RCC 7860 (cell line): ENCODE data around the gene PLXNB2.
A peak's percentile ranks its signal among the peaks of the same experiment; 100 is the strongest.

ENCODE experiments used
- DNase-seq: peaks from one replicate; pipeline ENCODE4 v3.0.0-alpha.2; 2015; ENCODE audit warnings: low spot score
- FAIRE-seq: peaks from 2 replicates; lab custom pipeline; 2012; peaks lifted over from hg19 to GRCh38; lab: Jason Lieb, UNC

The PLXNB2 gene

DNA sequence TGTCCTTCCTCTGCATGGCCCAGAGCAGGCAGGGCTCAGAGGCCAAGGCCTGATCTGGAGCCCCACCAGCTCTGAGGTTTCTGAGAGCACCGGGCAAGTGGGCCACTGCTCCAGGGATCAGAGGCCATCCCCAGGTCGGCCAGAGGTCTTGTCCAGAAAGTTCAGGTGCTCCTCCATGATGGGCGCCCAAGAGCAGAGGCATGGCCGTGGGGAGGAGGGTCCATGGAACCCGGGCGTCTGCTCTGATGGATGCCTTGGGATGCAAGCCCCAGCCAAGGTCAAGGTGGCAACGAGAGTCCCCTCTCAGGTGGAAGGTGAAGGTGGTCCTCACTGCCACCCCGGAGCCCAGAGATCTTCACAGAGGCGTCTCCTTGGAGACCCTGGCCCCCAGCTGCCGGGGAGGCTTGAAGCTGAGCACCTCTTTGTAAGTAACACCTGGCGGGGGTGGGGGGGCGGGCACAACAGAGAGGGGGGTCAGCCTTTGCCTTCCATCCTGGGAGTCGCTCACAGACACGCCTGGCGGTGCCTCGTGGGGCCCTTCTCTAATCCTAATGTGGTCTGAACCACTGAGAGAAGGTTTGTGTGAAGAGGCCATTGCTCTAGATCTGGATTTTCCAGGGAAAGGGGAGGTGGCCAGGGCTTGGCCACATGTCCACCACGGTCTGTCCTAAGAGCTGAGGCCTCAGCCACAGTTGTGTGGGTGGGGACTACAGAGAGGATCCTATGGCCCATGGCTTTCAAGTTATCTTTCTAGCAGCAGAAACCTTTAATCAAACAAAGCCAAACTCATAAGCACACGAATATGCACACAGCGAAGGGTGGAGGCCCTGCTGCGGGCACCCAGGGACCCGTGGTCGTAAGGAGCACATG is 54.2 kb downstream of the PLXNB2 start:
- DNase-seq (no peak), FAIRE-seq (no peak)

DNA sequence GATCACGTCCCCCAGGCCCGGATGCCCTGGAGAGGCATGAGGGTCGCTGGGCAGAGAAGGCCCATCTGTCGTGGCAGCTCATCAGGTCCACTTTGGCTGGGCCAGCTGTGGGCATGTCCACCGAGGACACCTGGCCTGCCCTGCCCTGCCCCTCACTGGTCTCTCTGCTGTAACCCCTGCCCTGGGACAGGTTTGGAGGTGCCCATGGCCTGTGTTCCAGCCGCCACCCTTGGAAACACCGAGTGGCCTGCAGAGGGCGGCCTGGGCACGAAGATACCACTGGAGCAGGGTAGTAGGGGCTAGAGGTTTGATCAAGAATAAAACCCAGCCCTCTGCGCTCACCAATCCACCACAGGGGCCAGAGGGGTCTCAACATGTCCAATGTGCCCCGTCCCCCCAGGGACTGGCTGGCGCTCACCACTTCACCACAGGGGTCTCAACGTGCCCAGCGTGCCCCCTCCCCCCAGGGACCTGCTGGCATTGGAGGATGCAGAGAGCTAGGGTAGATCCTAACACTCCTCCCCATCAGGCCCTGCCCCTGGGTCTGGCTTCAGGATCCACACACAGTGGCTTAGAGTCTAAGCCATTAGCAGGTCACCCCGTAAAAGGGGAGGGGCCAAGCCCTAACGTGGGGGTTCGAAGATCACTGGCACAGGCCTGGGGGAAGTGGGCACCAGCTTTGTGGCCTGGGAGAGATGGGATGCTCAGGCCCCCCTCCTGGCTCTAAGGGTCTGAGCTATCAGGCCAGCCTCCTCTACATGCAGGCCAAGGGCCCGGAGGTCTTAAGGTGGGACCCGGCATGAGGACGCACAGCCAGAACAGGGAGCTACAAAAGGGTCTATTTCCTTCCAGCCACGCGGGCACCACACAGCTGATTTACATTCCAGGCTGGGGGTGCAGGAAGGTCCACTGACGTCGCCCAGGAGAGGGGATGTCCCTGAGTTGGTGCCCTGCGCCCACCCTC is 55.1 kb downstream of the PLXNB2 start:
- DNase-seq: peak; percentile 37
- FAIRE-seq: no peak

DNA sequence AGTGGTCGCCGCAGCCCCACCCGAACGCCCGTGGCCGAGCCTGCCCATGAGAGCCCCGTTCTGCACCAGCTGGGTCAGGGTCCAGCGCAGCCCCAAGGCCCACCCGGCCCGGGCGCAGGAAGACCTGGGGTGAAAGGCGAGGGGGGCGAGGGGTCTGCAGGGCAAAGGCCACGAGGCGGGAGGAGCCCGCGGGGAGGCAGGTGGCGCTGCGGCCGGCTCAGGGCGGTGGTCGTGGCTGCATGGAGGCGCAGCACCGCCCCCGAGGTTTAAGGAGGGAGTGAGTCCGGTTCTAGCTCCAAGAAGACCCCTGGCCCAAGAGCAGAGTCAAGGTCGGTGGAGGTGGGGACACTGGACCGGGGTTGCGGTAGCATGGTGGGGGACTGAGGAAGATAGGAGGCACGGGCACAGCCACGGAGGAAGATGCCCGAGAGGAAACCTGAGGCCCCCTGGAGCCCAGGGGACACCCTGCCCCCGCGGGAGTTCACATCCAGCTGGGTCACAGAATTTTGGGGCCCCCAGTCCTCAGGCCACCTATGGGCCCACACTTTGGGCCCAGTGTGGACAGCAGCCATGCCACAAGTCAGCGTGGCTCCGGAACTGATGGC is 55.9 kb downstream of the PLXNB2 start:
- FAIRE-seq (no peak), DNase-seq (no peak)

GRCh38 chr22:50250555-50251476 is 56.6 kb downstream of the PLXNB2 start, which contains the start of gene HDAC10:
Gene HDAC10, minus strand, starts transcription at chr22:50251265. Its CDS starts 233 bp downstream, at chr22:50251032.
- no peak for FAIRE-seq
- DNase-seq: peak; percentile 56

DNA sequence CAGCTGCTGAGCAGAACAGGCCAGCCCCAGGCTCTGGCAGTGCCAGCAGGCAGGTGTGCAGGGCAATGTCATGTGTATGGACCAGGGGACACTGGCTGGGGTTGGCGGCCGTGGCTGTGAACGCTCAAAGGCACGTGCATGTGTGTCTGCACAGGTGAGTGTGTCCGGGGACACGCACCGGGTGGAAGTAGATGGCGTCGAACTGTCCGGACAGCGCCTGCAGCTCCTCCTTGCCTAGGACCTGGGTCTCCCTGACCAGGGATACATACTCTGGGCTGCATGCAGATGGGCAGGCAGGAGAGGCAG is 57.2 kb downstream of the PLXNB2 start:
- DNase-seq: no peak
- FAIRE-seq: no peak

GRCh38 chr22:50249341-50250248 is 57.9 kb downstream of the PLXNB2 start:
- FAIRE-seq (no peak), DNase-seq (no peak)

DNA sequence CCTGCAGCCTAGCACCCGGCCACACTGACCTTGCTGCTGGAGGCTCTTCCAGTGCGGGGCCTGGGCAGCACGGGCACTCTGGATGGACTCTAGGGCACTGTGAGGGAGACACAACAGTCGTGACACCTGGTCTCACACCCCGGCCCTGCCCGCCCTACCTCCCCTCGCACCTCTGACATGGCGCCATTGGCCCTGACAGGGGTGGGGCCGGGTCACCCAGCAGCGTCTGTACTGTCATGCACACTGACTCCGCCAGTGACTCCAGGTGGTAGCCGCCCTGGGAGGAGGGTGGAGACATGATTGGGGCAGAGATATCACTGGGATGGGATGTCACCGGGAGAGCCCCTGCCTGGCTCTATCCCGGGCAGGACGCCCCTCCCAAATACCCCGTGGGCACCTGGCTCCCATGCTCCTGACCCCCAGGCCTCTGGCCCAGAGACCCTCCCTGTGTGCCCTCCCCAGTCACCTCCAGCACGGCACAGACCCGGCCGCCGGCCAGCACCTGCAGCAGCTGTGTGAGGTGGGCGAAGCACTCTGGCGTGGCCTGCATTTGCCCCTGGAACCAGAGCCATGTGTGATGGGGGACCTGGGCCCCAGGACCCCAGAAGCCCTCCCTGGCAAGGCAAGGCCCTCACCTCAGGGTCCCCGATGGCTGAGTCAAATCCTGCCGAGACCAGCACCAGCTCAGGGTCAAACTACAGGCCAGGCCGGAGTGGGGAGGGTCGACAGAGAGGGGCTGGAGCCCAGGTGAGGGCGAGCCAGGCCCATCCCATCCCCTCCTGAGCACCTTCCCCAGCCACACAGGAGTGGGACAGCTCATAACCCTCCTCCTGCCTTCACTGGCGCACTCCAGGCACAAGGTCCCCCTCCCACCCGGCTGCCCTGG is 59.0 kb downstream of the PLXNB2 start:
- no peak for DNase-seq
- no peak for FAIRE-seq

- DNase-seq (no peak), FAIRE-seq (no peak)
Measured at GRCh38 chr22:50247748-50248147, 59.7 kb downstream of the PLXNB2 start.

- FAIRE-seq (no peak), DNase-seq (no peak)
Measured at GRCh38 chr22:50246242-50247175, 60.9 kb downstream of the PLXNB2 start.

DNA sequence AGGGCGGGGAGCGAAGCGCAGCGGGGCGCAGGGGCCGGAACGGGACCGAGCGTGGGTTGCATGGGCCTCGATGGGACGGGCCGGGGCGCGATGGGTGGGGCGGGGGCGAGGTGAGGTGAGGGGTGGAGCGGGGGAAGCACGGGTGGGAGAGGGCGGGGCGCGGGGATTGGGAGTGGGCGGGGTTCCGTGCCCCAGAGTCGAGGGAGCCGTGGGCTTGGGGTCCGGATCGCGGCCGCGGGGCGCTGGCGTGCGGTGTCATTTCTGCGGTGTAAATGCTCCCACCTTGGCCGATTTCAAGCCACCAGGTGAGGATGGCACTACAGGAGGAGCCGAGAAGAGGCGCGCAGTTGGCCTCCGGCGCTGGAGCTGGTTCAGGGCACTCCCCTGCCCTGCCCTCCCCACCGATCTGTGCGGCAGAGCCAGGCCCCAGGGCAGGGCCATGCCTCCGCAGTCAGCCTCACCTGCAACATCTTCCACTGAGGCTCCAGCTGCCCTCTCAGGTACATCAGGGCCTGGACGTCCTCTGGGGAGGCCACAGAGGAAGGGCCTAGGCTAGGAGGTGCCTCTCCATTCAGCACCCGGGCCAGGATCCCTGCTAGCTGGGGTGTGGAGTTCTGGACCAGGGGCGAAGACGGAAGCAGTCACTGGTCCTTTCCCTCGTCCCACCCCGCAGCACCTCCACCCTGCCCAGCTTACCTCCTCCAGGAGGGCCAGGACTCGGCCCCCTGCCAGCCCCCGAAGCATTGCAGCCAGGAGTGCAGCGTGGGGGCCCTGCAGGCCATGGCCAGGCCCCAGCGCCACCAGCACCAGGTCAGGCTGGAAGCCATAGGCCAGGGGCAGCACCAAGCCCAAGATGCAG is 62.0 kb downstream of the PLXNB2 start:
- no peak for DNase-seq
- no peak for FAIRE-seq

- FAIRE-seq (no peak), DNase-seq (peak; percentile 74)
Measured at GRCh38 chr22:50244420-50245213, 62.8 kb downstream of the PLXNB2 start, which contains the start of gene TUBGCP6. Gene TUBGCP6, minus strand, starts transcription at chr22:50245023. Its CDS starts 564 bp downstream, at chr22:50244459.

DNA sequence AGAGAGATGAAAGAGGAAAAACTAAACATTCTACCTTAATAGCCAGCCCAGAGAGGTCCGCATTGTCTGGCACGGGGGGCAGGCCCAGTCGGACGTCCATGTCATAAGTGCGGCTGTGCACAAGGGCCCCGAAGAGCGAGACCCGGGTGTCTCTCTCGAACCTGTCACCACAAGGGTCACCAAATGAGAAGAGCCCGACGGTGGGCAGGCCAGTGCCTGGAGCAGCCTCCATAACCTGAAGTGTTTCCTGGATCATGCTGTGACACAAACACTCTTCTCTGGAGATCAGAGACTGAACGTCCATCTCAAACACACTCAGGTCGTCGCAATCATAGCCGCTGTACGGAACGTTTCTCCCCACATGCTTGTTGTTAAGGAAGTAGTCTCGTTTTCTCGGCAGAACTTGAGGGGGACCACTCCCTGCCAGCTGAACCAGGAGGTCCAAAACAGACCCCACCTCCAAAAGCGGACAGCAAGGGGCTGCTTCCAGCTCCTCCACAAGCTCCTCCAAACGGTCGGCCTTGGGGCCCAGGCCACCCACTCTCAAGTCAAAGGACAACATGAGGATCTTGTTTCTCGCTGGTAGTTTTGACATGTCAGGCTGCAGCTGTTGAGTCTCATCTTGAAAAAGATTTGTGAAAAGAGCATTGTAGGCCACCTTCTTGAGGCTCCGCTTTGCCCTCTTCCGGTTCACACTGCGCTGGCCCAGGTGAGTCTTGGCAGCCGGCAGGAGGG is 63.6 kb downstream of the PLXNB2 start:
- FAIRE-seq (no peak), DNase-seq (no peak)

DNA sequence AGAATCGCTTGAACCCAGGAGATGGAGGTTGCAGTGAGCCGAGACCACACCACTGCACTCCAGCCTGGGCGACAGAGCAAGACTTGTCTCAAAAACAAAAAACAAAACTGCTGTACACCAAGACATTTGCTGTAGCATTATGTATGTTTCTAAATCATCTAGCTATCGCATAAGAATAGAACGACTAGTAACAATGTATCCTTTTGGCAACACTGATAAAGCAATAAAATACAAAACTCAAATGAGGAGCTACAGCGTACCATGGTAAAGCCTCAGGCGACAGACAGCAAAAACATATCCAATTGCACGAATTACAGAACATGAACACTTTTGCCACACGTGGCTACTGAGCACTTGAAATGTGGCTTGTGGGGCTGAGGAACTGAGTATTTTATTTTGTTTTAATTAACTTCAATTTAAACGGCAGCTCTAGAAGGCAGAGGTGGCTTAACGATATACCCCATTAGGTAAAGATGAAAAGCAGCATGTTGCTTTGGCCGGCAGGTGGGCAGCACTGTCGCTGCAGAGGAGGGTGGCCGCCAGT is 65.0 kb downstream of the PLXNB2 start:
- no peak for DNase-seq
- FAIRE-seq: no peak

- FAIRE-seq (no peak), DNase-seq (no peak)
Measured at GRCh38 chr22:50238755-50239154, 68.7 kb downstream of the PLXNB2 start.
